Measurements from ENCODE around the gene SNUPN.
"Not testable (repeated sequence)": the region's sequence is repeated elsewhere in the genome, so short reads cannot be mapped to it uniquely, and the experiment has no call there.

DNA sequence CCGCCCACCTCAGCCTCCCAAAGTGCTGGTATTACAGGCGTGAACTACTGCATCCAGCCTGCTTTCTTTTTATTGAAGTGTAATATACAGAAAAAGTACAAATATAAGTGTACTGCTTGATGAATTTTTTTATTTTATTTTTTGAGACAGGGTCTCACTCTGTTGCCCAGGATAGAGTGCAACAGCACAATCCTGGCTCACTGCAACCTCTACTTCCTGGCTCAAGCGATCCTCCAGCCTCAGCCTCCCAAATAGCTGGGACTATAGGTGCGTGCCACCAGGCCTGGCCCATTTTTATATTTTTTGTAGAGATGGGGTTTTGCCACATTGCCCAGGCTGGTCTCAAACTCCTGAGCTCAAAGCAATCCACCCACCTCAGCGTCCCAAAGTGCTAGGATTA lies 42.6 kb downstream of the SNUPN start:
- TF ChIP-seq JUNB (IDR thresholded peaks at IDR 0.05); HDGF (IDR thresholded peaks at IDR 0.05); EZH2 (IDR thresholded peaks at IDR 0.05; ENCODE audit: borderline replicate concordance, control insufficient read depth, low read depth, low read length); SIX5 (IDR thresholded peaks at IDR 0.05; ENCODE audit: low read depth, low read length, severe bottlenecking); NRF1 (conservative IDR thresholded peaks at IDR 0.05; ENCODE audit: low read depth, low read length); CBX3 (IDR thresholded peaks at IDR 0.05; ENCODE audit: borderline replicate concordance, low read depth): not testable (repeated sequence)
- TF ChIP-seq, protein P1, sequence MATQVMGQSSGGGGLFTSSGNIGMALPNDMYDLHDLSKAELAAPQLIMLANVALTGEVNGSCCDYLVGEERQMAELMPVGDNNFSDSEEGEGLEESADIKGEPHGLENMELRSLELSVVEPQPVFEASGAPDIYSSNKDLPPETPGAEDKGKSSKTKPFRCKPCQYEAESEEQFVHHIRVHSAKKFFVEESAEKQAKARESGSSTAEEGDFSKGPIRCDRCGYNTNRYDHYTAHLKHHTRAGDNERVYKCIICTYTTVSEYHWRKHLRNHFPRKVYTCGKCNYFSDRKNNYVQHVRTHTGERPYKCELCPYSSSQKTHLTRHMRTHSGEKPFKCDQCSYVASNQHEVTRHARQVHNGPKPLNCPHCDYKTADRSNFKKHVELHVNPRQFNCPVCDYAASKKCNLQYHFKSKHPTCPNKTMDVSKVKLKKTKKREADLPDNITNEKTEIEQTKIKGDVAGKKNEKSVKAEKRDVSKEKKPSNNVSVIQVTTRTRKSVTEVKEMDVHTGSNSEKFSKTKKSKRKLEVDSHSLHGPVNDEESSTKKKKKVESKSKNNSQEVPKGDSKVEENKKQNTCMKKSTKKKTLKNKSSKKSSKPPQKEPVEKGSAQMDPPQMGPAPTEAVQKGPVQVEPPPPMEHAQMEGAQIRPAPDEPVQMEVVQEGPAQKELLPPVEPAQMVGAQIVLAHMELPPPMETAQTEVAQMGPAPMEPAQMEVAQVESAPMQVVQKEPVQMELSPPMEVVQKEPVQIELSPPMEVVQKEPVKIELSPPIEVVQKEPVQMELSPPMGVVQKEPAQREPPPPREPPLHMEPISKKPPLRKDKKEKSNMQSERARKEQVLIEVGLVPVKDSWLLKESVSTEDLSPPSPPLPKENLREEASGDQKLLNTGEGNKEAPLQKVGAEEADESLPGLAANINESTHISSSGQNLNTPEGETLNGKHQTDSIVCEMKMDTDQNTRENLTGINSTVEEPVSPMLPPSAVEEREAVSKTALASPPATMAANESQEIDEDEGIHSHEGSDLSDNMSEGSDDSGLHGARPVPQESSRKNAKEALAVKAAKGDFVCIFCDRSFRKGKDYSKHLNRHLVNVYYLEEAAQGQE (IDR thresholded peaks at IDR 0.05; ENCODE audit: low read depth, low read length), result not testable (repeated sequence)
- TF ChIP-seq, protein P2, sequence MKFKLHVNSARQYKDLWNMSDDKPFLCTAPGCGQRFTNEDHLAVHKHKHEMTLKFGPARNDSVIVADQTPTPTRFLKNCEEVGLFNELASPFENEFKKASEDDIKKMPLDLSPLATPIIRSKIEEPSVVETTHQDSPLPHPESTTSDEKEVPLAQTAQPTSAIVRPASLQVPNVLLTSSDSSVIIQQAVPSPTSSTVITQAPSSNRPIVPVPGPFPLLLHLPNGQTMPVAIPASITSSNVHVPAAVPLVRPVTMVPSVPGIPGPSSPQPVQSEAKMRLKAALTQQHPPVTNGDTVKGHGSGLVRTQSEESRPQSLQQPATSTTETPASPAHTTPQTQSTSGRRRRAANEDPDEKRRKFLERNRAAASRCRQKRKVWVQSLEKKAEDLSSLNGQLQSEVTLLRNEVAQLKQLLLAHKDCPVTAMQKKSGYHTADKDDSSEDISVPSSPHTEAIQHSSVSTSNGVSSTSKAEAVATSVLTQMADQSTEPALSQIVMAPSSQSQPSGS (IDR thresholded peaks at IDR 0.05; ENCODE audit: low read length), result not testable (repeated sequence)
